ENCODE results near the gene DTX4. TPM values are rescaled to one million over a fixed set of nuclear protein-coding genes. Genes with fewer than 3 reads are reported as not detected.
A peak's percentile ranks its signal among the peaks of the same experiment; 100 is the strongest.

DTX4 gene
- total RNA-seq, 1 experiment from 2014 or later = 4.2 TPM

GRCh38 chr11:59157433-59157832 lies 14.5 kb upstream of the DTX4 start:
- intact Hi-C loops (cut with micrococcal nuclease) = loop anchor here (5.0 kb wide), 2 partner anchors 505 to 580 kb away; partner anchors contain the start of genes LPXN and ZFP91
- Mint-ChIP-seq H3K27ac (ENCODE audit: low read depth, unreplicated experiment) (no peak overlapping the region), H3K4me1 (ENCODE audit: insufficient read depth, unreplicated experiment) (no peaks in the 10 kb centered on the region), H3K4me3 (ENCODE audit: unreplicated experiment) (no peak overlapping the region), H3K36me3 (ENCODE audit: insufficient read depth, unreplicated experiment) (no peaks in the 10 kb centered on the region), H3K27me3 (ENCODE audit: insufficient read depth, unreplicated experiment) (peaks cover 8% of the 10 kb centered on the region), H3K9me3 (ENCODE audit: unreplicated experiment) (no peaks in the 10 kb centered on the region)
- TF ChIP-seq CTCF (IDR thresholded peaks at IDR 0.05; ENCODE audit: unreplicated experiment) = no peak
- ChIA-PET CTCF (interaction anchor here (0.9 to 4.9 kb wide), 24 partner anchors 8 to 589 kb away, joined by 3 to 146 read pairs (median 6); partner anchors contain the start of genes DTX4, FAM111A and FAM111B), POLR2A (interaction anchor here (1.6 to 3.6 kb wide), 4 partner anchors 9 to 15 kb away, joined by 7 to 21 read pairs (median 10); partner anchors contain the start of gene DTX4)
- DNase-seq (ENCODE audit: unreplicated experiment) = no peak
- no TSS peak for BruUV-seq (replicated peaks)

DNA sequence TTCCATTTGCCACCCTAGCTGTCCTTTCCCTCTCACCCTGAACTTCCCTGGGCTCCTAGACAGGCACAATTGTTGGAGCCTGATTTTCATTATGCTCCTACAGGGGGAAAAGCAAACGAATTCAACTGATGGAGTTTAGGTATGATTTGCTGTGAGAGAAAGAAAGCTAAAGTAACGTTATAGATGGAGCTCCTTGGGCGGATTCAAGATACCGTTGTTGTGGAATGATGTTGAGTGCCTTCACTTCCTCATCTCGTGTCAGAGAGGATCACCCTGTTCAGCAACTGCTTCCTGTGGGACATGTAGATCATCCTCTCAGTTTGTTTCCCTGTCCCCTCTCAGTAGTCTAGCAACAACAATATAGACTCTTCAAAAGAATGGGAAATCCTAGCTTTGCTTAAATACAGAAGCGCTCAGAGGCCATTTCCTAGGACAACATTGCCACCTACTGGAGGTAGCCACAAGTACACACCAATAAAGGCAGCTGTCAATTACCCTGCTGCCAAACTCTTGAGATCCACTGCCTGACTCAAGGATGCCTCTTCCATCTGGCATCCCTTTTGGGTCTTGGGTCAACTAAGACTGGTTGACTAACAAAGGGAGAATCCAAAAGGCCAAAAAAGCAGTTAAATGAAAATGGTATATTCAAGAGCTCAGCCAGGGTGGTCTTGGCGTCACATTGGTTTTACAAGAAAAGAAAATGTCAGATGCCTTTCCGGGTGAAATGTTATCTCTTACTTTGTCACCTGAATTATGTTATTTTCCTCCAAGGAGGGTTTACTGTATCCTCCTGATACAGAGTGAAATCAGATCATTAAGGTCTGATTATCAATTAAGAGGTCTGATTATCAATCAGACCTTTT lies 13.5 kb upstream of the DTX4 start:
- no peaks in the 10 kb centered on the region for H3K9me3 Mint-ChIP-seq (ENCODE audit: unreplicated experiment)
- peak; percentile 78 for DNase-seq (ENCODE audit: unreplicated experiment)
- no peak overlapping the region for H3K4me3 Mint-ChIP-seq (ENCODE audit: unreplicated experiment)
- H3K36me3 Mint-ChIP-seq (ENCODE audit: insufficient read depth, unreplicated experiment) = no peaks in the 10 kb centered on the region
- ChIA-PET CTCF (interaction anchor here (0.5 to 4.9 kb wide), 60 partner anchors 8 to 1845 kb away, joined by 3 to 146 read pairs (median 4); partner anchors contain the start of genes DTX4, FAM111A and FAM111B), POLR2A (interaction anchor here (0.5 to 3.6 kb wide), 8 partner anchors 10 to 1328 kb away, joined by 3 to 21 read pairs (median 8); partner anchors contain the start of genes DTX4 and FAM111A)
- H3K4me1 Mint-ChIP-seq (ENCODE audit: insufficient read depth, unreplicated experiment) = no peaks in the 10 kb centered on the region
- no peak overlapping the region for H3K27ac Mint-ChIP-seq (ENCODE audit: low read depth, unreplicated experiment)
- peak; percentile 76 for TF ChIP-seq CTCF (IDR thresholded peaks at IDR 0.05; ENCODE audit: unreplicated experiment)
- intact Hi-C loops (cut with micrococcal nuclease) = loop anchor here (1.0 to 5.0 kb wide), 5 partner anchors 16 to 581 kb away; partner anchors contain the start of genes FAM111A, LPXN and ZFP91
- peaks cover 17% of the 10 kb centered on the region for H3K27me3 Mint-ChIP-seq (ENCODE audit: insufficient read depth, unreplicated experiment)
- no TSS peak for BruUV-seq (replicated peaks)

GRCh38 chr11:59164028-59164427 lies 7.9 kb upstream of the DTX4 start:
- H3K27me3 Mint-ChIP-seq (ENCODE audit: insufficient read depth, unreplicated experiment) = peaks cover 39% of the 10 kb centered on the region

More at GRCh38 chr11:59164028-59164427, 7.9 kb upstream of the DTX4 start:
- DNase-seq (ENCODE audit: unreplicated experiment) = no peak
- CTCF ChIA-PET = interaction anchor here (0.6 to 4.4 kb wide), 9 partner anchors 8 to 511 kb away, joined by 3 to 24 read pairs (median 3); partner anchors contain the start of gene DTX4
- H3K36me3 Mint-ChIP-seq (ENCODE audit: insufficient read depth, unreplicated experiment) = no peaks in the 10 kb centered on the region
- no peaks in the 10 kb centered on the region for H3K4me1 Mint-ChIP-seq (ENCODE audit: insufficient read depth, unreplicated experiment)
- H3K9me3 Mint-ChIP-seq (ENCODE audit: unreplicated experiment) = no peaks in the 10 kb centered on the region
- intact Hi-C loops (cut with micrococcal nuclease) = no loop called here
- H3K27ac Mint-ChIP-seq (ENCODE audit: low read depth, unreplicated experiment) = no peak overlapping the region
- no peak for TF ChIP-seq CTCF (IDR thresholded peaks at IDR 0.05; ENCODE audit: unreplicated experiment)
- no peak overlapping the region for H3K4me3 Mint-ChIP-seq (ENCODE audit: unreplicated experiment)
- no TSS peak for BruUV-seq (replicated peaks)
- POLR2A ChIA-PET = interaction anchor here (1.0 kb wide), 3 partner anchors 8 to 20 kb away, joined by 3 to 4 read pairs (median 3); partner anchors contain the start of gene DTX4
